ENCODE results near the gene ZRANB1. TPM values are rescaled to one million over a fixed set of nuclear protein-coding genes. Genes with fewer than 3 reads are reported as not detected.

Gene ZRANB1
- total and polyA plus RNA-seq, 3 donors from 2014 or later = 37.9 to 46.7 (median 38.7) TPM

DNA sequence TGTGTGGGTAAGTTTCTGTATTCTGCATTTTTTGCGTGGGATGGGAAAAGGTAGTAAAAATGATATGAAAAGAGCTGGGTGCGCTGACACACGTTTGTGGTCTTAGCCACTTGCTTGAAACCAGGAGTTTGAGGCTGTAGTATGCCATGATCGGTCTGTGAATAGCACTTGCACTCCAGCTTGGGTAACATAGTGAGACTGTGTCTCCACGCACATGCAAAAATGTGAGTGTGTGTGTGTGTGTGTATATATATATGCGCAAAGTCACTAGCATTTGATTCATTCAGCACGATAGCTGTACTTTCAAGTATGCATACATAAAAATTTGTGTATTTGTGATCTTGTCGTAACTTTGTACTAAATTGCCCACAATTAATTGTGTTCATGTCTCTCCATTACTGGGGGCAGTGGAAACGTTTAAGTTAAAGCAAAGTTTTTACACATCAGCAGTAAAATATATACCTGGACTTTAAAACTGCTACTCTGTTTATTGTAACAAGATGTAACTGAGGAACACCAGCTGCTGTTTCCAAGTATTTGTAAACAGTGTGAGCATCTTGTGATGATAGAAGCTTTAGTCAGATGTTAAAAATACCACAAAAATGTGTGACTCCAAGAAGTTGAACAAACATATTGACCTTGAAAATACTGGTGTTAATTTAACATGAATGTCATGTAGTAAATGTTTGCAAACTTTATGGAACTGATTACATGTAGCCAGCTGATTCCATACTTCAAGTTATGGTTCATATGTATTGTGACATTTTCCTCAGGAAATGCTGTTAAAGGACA, 1.6 kb downstream of the ZRANB1 start:
- H3K27ac ChIP-seq = peak overlapping the region; percentile 40 to 74
- TF ChIP-seq, protein P1, sequence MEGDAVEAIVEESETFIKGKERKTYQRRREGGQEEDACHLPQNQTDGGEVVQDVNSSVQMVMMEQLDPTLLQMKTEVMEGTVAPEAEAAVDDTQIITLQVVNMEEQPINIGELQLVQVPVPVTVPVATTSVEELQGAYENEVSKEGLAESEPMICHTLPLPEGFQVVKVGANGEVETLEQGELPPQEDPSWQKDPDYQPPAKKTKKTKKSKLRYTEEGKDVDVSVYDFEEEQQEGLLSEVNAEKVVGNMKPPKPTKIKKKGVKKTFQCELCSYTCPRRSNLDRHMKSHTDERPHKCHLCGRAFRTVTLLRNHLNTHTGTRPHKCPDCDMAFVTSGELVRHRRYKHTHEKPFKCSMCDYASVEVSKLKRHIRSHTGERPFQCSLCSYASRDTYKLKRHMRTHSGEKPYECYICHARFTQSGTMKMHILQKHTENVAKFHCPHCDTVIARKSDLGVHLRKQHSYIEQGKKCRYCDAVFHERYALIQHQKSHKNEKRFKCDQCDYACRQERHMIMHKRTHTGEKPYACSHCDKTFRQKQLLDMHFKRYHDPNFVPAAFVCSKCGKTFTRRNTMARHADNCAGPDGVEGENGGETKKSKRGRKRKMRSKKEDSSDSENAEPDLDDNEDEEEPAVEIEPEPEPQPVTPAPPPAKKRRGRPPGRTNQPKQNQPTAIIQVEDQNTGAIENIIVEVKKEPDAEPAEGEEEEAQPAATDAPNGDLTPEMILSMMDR (IDR thresholded peaks at IDR 0.05) = no peak
- TF ChIP-seq POLR2A (IDR thresholded peaks at IDR 0.05) = no peak
- DNase-seq = no peak

GRCh38 chr10:124944982-124945381, 3.1 kb downstream of the ZRANB1 start:
- H3K9me3 ChIP-seq = no peaks in the 10 kb centered on the region
- no peak overlapping the region for H3K4me3 ChIP-seq
- H3K36me3 ChIP-seq (ENCODE audit: low read depth, missing control alignments) = no peaks in the 10 kb centered on the region
- WGBS, 2 donors = 45 to 64% methylated on average over 2 of the region's 2 CpGs
- TF ChIP-seq, protein P1 (IDR thresholded peaks at IDR 0.05) = no peak
- TF ChIP-seq POLR2A (IDR thresholded peaks at IDR 0.05) = no peak
- DNase-seq = no peak
- H3K4me1 ChIP-seq = peaks cover 28% of the 10 kb centered on the region
- intact Hi-C loops (cut with DNase I; ENCODE audit: low total_unique reads) = no loop called here
- no peaks in the 10 kb centered on the region for H3K27me3 ChIP-seq
- H3K27ac ChIP-seq = peak overlapping the region in 1 of 2 donors; percentile 74

More for the DNA sequence above, 1.6 kb downstream of the ZRANB1 start:
- no peak overlapping the region for H3K4me3 ChIP-seq
- H3K9me3 ChIP-seq = no peaks in the 10 kb centered on the region
- no peaks in the 10 kb centered on the region for H3K27me3 ChIP-seq
- H3K4me1 ChIP-seq = peaks cover 28% of the 10 kb centered on the region
- intact Hi-C loops (cut with DNase I; ENCODE audit: low total_unique reads) = no loop called here
- WGBS, 2 donors = 59 to 62% methylated on average over 9 of the region's 9 CpGs
- H3K36me3 ChIP-seq (ENCODE audit: low read depth, missing control alignments) = no peaks in the 10 kb centered on the region

DNA sequence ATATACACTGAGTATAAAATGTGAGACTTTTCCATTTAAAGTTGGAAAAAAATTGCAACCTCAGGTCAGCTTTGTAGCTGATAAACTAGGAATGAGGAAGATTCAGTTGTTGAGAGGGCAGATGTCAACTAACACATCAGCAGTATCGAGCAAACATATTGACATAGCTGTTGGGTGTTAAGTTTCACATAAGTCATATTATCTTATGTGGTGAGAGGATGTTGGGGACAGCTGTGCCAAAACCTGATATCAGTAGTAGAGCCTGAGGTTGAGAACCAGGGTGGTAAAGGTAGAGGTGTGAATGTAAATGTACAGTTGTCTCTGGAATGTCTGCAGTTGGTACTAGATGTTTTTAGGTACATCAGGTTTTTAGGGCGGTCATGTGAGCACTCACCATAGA, 5.0 kb downstream of the ZRANB1 start:
- intact Hi-C loops (cut with DNase I; ENCODE audit: low total_unique reads) = no loop called here
- Histone ChIP-seq H3K4me1 (peaks cover 28% of the 10 kb centered on the region), H3K27me3 (no peaks in the 10 kb centered on the region), H3K36me3 (ENCODE audit: low read depth, missing control alignments) (no peaks in the 10 kb centered on the region), H3K9me3 (no peaks in the 10 kb centered on the region), H3K27ac (no peak overlapping the region), H3K4me3 (no peak overlapping the region)
- WGBS, 2 donors = 76 to 82% methylated on average over 2 of the region's 2 CpGs
- DNase-seq = no peak
- no peak for TF ChIP-seq POLR2A (IDR thresholded peaks at IDR 0.05)
- TF ChIP-seq, protein P1 (IDR thresholded peaks at IDR 0.05) = no peak

GRCh38 chr10:124949543-124949942, 7.6 kb downstream of the ZRANB1 start:
- no peak for TF ChIP-seq POLR2A (IDR thresholded peaks at IDR 0.05)
- TF ChIP-seq, protein P1 (IDR thresholded peaks at IDR 0.05) = no peak
- no peak overlapping the region for H3K4me3 ChIP-seq
- H3K27me3 ChIP-seq = no peaks in the 10 kb centered on the region
- peaks cover 6% of the 10 kb centered on the region for H3K4me1 ChIP-seq
- intact Hi-C loops (cut with DNase I; ENCODE audit: low total_unique reads) = no loop called here
- no peaks in the 10 kb centered on the region for H3K36me3 ChIP-seq (ENCODE audit: low read depth, missing control alignments)
- DNase-seq = no peak
- H3K9me3 ChIP-seq = no peaks in the 10 kb centered on the region
- WGBS, 2 donors = 90 to 94% methylated on average over 5 of the region's 5 CpGs
- no peak overlapping the region for H3K27ac ChIP-seq

- Histone ChIP-seq H3K27me3 (no peaks in the 10 kb centered on the region), H3K9me3 (no peaks in the 10 kb centered on the region), H3K27ac (no peak overlapping the region), H3K4me1 (peaks cover 5% of the 10 kb centered on the region), H3K4me3 (no peak overlapping the region), H3K36me3 (ENCODE audit: low read depth, missing control alignments) (no peaks in the 10 kb centered on the region)
- DNase-seq = no peak
- WGBS, 2 donors = 91% methylated on average over 6 of the region's 6 CpGs
- intact Hi-C loops (cut with DNase I; ENCODE audit: low total_unique reads) = no loop called here
- no peak for TF ChIP-seq POLR2A (IDR thresholded peaks at IDR 0.05)
- TF ChIP-seq, protein P1 (IDR thresholded peaks at IDR 0.05) = no peak
Observed at GRCh38 chr10:124952123-124952522, 10.2 kb downstream of the ZRANB1 start.

Measured in testis (tissue), 3 donors.